K562 (cell line): ENCODE data around the gene LMX1B. TPM values are rescaled to one million over a fixed set of nuclear protein-coding genes. Genes with fewer than 3 reads are reported as not detected.

Source experiments
- ATAC-seq: fragments of 200-7000 bp; cut with Tn5 transposase; 3 replicates; pipeline ENCODE4 v1.9.1; 2020; ENCODE audit warnings: moderate library complexity
- BruUV-seq: library from RNA; stranded (reverse); fragments of 400-500 nt; replicated peaks from 2 replicates; lab custom pipeline; 2021; lab: Mats Ljungman, UMichigan
- CTCF ChIA-PET: fragments of 300-600 bp; formaldehyde crosslinking; extraction: SDS; loops from one replicate; lab custom pipeline; 2021; ENCODE audit warnings: low intra/inter-chr PET ratio; lab: Yijun Ruan, JAX
- POLR2A ChIA-PET: fragments of 300-600, 350-650 bp; sonication (Branson Sonifier 250); formaldehyde crosslinking; extraction: SDS; loops from one replicate; lab custom pipeline; 2021; ENCODE audit warnings: antibody characterized with exemption, inconsistent platforms; lab: Yijun Ruan, JAX
- DNase-seq, 4 experiments: peaks; one replicate each; pipeline versions ENCODE4 v3.0.0 to v3.0.0-alpha.2; 2011 to 2018; ENCODE audit warnings: low spot score in 3 of 4, mixed read lengths in 3 of 4; ENCODE audit errors: extremely low read depth in 1 of 4
- FAIRE-seq: peaks from 2 replicates; lab custom pipeline; 2011; peaks lifted over from hg19 to GRCh38; lab: Jason Lieb, UNC
- H2AFZ ChIP-seq: 2 replicates; pipeline ENCODE4 v1.6.0; 2011; ENCODE audit warnings: low read depth, low read length, control low read depth, inconsistent platforms
- H3K27ac ChIP-seq: fragments of 200-600 bp; 3 replicates; pipeline ENCODE4 v1.8.0; 2011; ENCODE audit warnings: low read depth, mild to moderate bottlenecking, control low read depth, inconsistent platforms, low read length, moderate library complexity, mixed read lengths; ENCODE audit errors: extremely low read depth
- H3K27me3 ChIP-seq, 2 experiments: fragments of 300-600 bp in 1 of 2; 2 replicates in 1 of 2; 3 replicates in 1 of 2; pipeline versions ENCODE4 v1.6.0 to v1.8.0; 2011; ENCODE audit warnings: inconsistent platforms in 2 of 2, low read length in 2 of 2, mild to moderate bottlenecking in 1 of 2, mixed read lengths in 1 of 2, moderate library complexity in 1 of 2; ENCODE audit not compliant: control insufficient read depth in 2 of 2, insufficient read depth in 2 of 2
- H3K36me3 ChIP-seq: fragments of 300-600 bp; 3 replicates; pipeline ENCODE4 v1.8.0; 2011; ENCODE audit warnings: mild to moderate bottlenecking, low read length, inconsistent platforms; ENCODE audit not compliant: control insufficient read depth, insufficient read depth
- H3K4me1 ChIP-seq, 2 experiments: fragments of 200-600 bp in 1 of 2; replicated peaks in 1 of 2; 2 replicates in 1 of 2; 3 replicates in 1 of 2; pipeline versions ENCODE4 v1.5.1 to v1.8.0; 2011; ENCODE audit warnings: inconsistent platforms in 2 of 2, low read length in 2 of 2, mild to moderate bottlenecking in 1 of 2, mixed read lengths in 1 of 2, moderate library complexity in 1 of 2; ENCODE audit not compliant: control insufficient read depth in 2 of 2, insufficient read depth in 2 of 2
- H3K4me2 ChIP-seq: 2 replicates; pipeline ENCODE4 v1.6.1; 2011; ENCODE audit warnings: low read length, control low read depth, inconsistent platforms, mixed read lengths; ENCODE audit not compliant: insufficient read depth
- H3K4me3 ChIP-seq: fragments of 200-600 bp; sonication (generic), shearing (Covaris generic); 2 replicates; pipeline ENCODE4 v1.5.1; 2016; ENCODE audit warnings: control low read depth, inconsistent platforms
- H3K79me2 ChIP-seq: fragments of 200-600 bp; 3 replicates; pipeline ENCODE4 v1.8.0; 2011; ENCODE audit warnings: low read length, inconsistent platforms; ENCODE audit not compliant: control insufficient read depth, insufficient read depth
- H3K9ac ChIP-seq, 2 experiments: 2 replicates each; pipeline versions ENCODE4 v1.6.0 to v1.6.1; 2011; ENCODE audit warnings: low read depth in 2 of 2, low read length in 2 of 2, control low read depth in 1 of 2, inconsistent platforms in 1 of 2, mild to moderate bottlenecking in 1 of 2, mixed read lengths in 1 of 2; ENCODE audit not compliant: insufficient read depth in 1 of 2
- H3K9me1 ChIP-seq: one replicate; pipeline ENCODE4 v1.6.0; 2011; ENCODE audit warnings: inconsistent platforms, mild to moderate bottlenecking, low read length, moderate library complexity; ENCODE audit not compliant: control insufficient read depth, insufficient read depth
- H3K9me3 ChIP-seq: replicated peaks from 2 replicates; pipeline ENCODE4 v1.5.1; 2011; ENCODE audit warnings: low read depth, low read length, inconsistent platforms; ENCODE audit not compliant: control insufficient read depth, insufficient read depth
- H4K20me1 ChIP-seq: replicated peaks from 2 replicates; pipeline ENCODE4 v1.6.1; 2011; ENCODE audit warnings: low read length, inconsistent platforms, mixed read lengths; ENCODE audit not compliant: control insufficient read depth, insufficient read depth
- BCL6 ChIP-seq: fragments of 250-450 bp; sonication (Bioruptor Pico); IDR thresholded peaks from 2 replicates; pipeline ENCODE4 v1.4.0; 2020
- CEBPG ChIP-seq, 3 experiments: fragments of 200-800 bp in 1 of 3; sonication (Bioruptor generic) in 1 of 3; sonication (generic) in 1 of 3; formaldehyde crosslinking in 1 of 3; IDR thresholded peaks in 2 of 3; conservative IDR thresholded peaks in 1 of 3; 2 replicates each; pipeline versions ENCODE4 v1.6.1 to v1.8.0; 2016 to 2022; ENCODE audit warnings: missing compliant biosample characterization in 2 of 3, missing genetic modification characterization in 2 of 3, mild to moderate bottlenecking in 1 of 3, missing genetic modification reagents in 1 of 3
- CREM ChIP-seq: IDR thresholded peaks from 2 replicates; pipeline ENCODE4 v1.6.1; 2014; ENCODE audit warnings: antibody characterized with exemption, low read depth
- E2F4 ChIP-seq: sonication (generic); formaldehyde crosslinking; IDR thresholded peaks from 2 replicates; pipeline ENCODE4 v1.8.0; 2022; ENCODE audit warnings: mild to moderate bottlenecking, low read depth, missing genetic modification reagents
- PTRF ChIP-seq: fragments of 450-650 bp; IDR thresholded peaks from 2 replicates; pipeline ENCODE4 v1.6.1; 2016; ENCODE audit warnings: mild to moderate bottlenecking, missing genetic modification characterization, missing compliant biosample characterization
- RB1 ChIP-seq: fragments of 450-650 bp; IDR thresholded peaks from 2 replicates; pipeline ENCODE4 v1.6.1; 2017; ENCODE audit warnings: low read depth, mild to moderate bottlenecking
- SAFB ChIP-seq: fragments of 200-400 bp; formaldehyde crosslinking; IDR thresholded peaks from 2 replicates; pipeline ENCODE4 v1.6.1; 2017; ENCODE audit warnings: low read depth, low read length, borderline replicate concordance
- ZNF23 ChIP-seq: fragments of 250-450 bp; sonication (Bioruptor Pico); IDR thresholded peaks from 2 replicates; pipeline ENCODE4 v1.4.0; 2020; ENCODE audit warnings: mild to moderate bottlenecking
- ZNF324 ChIP-seq: fragments of 250-450 bp; sonication (Bioruptor Pico); IDR thresholded peaks from 2 replicates; pipeline ENCODE4 v1.4.0; 2020; ENCODE audit warnings: mild to moderate bottlenecking
- WGBS: fragments of 100-300 bp; shearing (Covaris generic); methylation state at CpG from one replicate; pipeline ENCODE4 v1.1.6; 2016; ENCODE audit warnings: low coverage, mixed read lengths; ENCODE audit not compliant: insufficient coverage; ENCODE audit errors: missing lambda C conversion rate; 5-methylcytosine and 5-hydroxymethylcytosine counted together
- in situ Hi-C: fragments of 300-500 bp; cut with MboI; formaldehyde crosslinking; loops from 4 replicates; pipeline ENCODE4 v1.15.0; 2018; ENCODE audit warnings: inconsistent platforms, mixed read lengths
- intact Hi-C: fragments of 100-400 bp; cut with micrococcal nuclease; formaldehyde crosslinking; loops from 2 replicates; pipeline ENCODE4 v1.14.2; 2022
- polyA plus RNA-seq, 8 experiments: library from polyadenylated mRNA; depleted of rRNA in 4 of 8; stranded (reverse) in 5 of 8; unstranded in 3 of 8; fragments of >200 nt; fragmentation: Nextera tagmentation in 2 of 8; fragmentation: Illumina TruSeq in 1 of 8; extraction: Ambion mirVana in 2 of 8; extraction: Trizol in 1 of 8; gene quantifications; 2 replicates each; pipeline versions ENCODE4 v1.2.1 to v1.2.3, GENCODE V29; 2011 to 2014; ENCODE audit warnings: inconsistent platforms in 1 of 8, missing spikeins in 1 of 8
- total RNA-seq, 7 experiments: library from RNA; depleted of rRNA in 6 of 7; stranded (reverse); fragments of >200 nt in 6 of 7; fragmentation: Illumina TruSeq in 2 of 7; extraction: Trizol in 2 of 7; gene quantifications; 2 replicates each; pipeline versions ENCODE4 v1.2.1 to v1.2.3, GENCODE V29; 2011 to 2021; ENCODE audit warnings: low replicate concordance in 1 of 7

Gene LMX1B
- total and polyA plus RNA-seq, 9 of the 15 experiments (the other 6 are each of a cell fraction or from before 2014, with no cell fraction given): not detected

- WGBS: 100% methylated on average over 1 of the region's 64 CpGs
- ChIA-PET POLR2A (no interaction called here), CTCF (interaction anchor here (4.2 kb wide), 1 partner anchor 167 kb away, joined by 15 read pairs; no protein-coding TSS in a partner anchor)
- peaks cover 20 to 71% of the 10 kb centered on the region in 2 experiments; a peak in 4 of 5 replicates for H3K27me3 ChIP-seq
- no peak overlapping the region for H3K9ac ChIP-seq
- H3K27ac ChIP-seq: no peak overlapping the region
- no TSS peak for BruUV-seq
- TF ChIP-seq ZNF324 (CRISPR knock-in tag) (no peak), CEBPG (CRISPR knock-in tag; IDR thresholded peaks at IDR 0.05) (no peak), CEBPG (tag; conservative IDR thresholded peaks at IDR 0.05 in 1 of 2, IDR thresholded peaks at IDR 0.05 in 1 of 2) (no peak), ZNF23 (CRISPR knock-in tag) (no peak), PTRF (tag) (no peak), SAFB (no peak), BCL6 (CRISPR knock-in tag) (no peak), RB1 (no peak), E2F4 (CRISPR knock-in tag) (no peak), CREM (no peak)
- FAIRE-seq: no peak
- H3K4me2 ChIP-seq: no peak overlapping the region
- no peaks in the 10 kb centered on the region for H3K36me3 ChIP-seq
- no peaks in the 10 kb centered on the region for H3K79me2 ChIP-seq
- in situ Hi-C loops: no loop called here
- intact Hi-C loops: loop anchor here (5.0 kb wide), 1 partner anchor 78 kb away; no protein-coding TSS in a partner anchor
- H4K20me1 ChIP-seq: peaks cover 10% of the 10 kb centered on the region
- no peak for DNase-seq
- H3K4me1 ChIP-seq: peaks cover 0 to 32% of the 10 kb centered on the region in 2 experiments; a peak in 1 of 5 replicates
- H2AFZ ChIP-seq: no peak overlapping the region
- no peak for ATAC-seq
- H3K4me3 ChIP-seq: no peak overlapping the region
- no peaks in the 10 kb centered on the region for H3K9me1 ChIP-seq
- H3K9me3 ChIP-seq: no peaks in the 10 kb centered on the region
Observed at GRCh38 chr9:126614088-126614454, 343 bp downstream of the LMX1B start.
